ENCODE data around the gene CCDC197. TPM values are rescaled to one million over a fixed set of nuclear protein-coding genes. Genes with fewer than 3 reads are reported as not detected.

The CCDC197 gene
- total RNA-seq, result not detected

DNA sequence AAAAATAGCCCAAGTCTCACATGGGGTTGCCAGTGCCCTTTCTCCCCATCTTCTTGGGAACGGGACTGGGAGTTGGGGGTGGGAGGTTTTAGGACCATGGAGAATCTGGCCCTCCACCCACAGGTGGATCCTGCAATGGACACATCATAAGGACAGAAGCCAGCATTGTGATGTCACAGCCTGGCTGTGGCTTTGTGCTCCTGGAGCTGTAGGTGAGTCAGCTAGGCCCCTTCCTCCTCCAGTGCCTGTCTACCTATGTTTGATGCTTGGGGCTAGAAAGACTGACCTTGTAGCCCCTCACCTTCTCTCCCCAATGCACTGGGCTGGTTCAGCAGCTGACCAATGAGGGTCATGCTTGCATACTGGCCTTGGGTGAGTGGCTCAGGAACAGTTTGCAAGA lies at the start of gene CCDC197:
TSS of gene CCDC197 (plus strand) at position 220 of the 400 bp plus-strand sequence. CDS start 831 bp downstream, outside the sequence.
- intact Hi-C loops (cut with micrococcal nuclease), result no loop called here
- H3K27ac Mint-ChIP-seq, result peak within 1 kb of the TSS; percentile 25
- no peak within 1 kb of the TSS for H3K4me3 Mint-ChIP-seq
- ChIA-PET POLR2A (interaction anchor here (0.6 to 3.8 kb wide), 4 partner anchors 14 to 57 kb away, joined by 3 to 19 read pairs (median 4); no protein-coding TSS in a partner anchor), CTCF (interaction anchor here (1.3 to 17.5 kb wide), 4 partner anchors 27 to 57 kb away, joined by 3 to 437 read pairs (median 30); no protein-coding TSS in a partner anchor)
- ATAC-seq (peak; percentile 28), DNase-seq (peak; percentile 55)
- TF ChIP-seq, protein P1, sequence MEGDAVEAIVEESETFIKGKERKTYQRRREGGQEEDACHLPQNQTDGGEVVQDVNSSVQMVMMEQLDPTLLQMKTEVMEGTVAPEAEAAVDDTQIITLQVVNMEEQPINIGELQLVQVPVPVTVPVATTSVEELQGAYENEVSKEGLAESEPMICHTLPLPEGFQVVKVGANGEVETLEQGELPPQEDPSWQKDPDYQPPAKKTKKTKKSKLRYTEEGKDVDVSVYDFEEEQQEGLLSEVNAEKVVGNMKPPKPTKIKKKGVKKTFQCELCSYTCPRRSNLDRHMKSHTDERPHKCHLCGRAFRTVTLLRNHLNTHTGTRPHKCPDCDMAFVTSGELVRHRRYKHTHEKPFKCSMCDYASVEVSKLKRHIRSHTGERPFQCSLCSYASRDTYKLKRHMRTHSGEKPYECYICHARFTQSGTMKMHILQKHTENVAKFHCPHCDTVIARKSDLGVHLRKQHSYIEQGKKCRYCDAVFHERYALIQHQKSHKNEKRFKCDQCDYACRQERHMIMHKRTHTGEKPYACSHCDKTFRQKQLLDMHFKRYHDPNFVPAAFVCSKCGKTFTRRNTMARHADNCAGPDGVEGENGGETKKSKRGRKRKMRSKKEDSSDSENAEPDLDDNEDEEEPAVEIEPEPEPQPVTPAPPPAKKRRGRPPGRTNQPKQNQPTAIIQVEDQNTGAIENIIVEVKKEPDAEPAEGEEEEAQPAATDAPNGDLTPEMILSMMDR (IDR thresholded peaks at IDR 0.05), result no peak
- no peaks in the 10 kb centered on the region for H3K9me3 Mint-ChIP-seq
- H3K4me1 Mint-ChIP-seq (ENCODE audit: low read depth), result peaks cover 38% of the 10 kb centered on the region
- H3K36me3 Mint-ChIP-seq (ENCODE audit: low read depth), result no peaks in the 10 kb centered on the region
- H3K27me3 Mint-ChIP-seq, result peaks cover 2% of the 10 kb centered on the region

DNA sequence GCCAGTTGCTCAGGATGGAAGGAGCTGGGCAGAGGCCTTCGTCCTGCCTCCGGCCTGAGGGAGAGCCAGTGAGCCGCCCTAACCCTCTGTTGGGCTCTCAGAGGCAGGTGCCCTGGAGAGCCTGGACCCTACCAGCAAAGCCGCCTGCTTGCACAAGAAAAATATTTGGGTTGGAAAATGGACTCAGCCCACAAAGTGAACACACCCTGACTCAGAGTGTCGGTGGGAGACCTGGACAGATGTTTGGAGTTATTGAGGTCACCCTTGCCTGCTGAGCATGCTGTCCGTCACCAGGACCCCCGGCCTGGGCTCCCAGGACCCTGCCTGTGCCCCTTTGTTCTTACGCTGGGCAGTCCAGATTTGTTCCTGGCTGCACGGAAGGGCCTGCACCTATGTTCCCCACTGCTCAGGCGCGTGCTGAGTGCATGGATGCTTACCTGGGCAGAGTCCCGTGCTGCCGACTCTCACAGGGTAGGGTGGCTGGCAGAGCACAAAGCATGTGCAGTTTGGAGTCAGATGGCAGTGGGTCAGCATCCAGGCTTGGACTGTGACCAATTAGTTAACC lies 47.5 kb upstream of the CCDC197 start:
- POLR2A ChIA-PET, result interaction anchor here (1.5 to 2.4 kb wide), 3 partner anchors 9 to 11 kb away, joined by 6 read pairs; no protein-coding TSS in a partner anchor
- no peak overlapping the region for H3K4me3 Mint-ChIP-seq
- TF ChIP-seq, protein P1 (IDR thresholded peaks at IDR 0.05), result no peak
- no peaks in the 10 kb centered on the region for H3K9me3 Mint-ChIP-seq
- CTCF ChIA-PET, result interaction anchor here (0.9 to 3.1 kb wide), 4 partner anchors 10 to 187 kb away, joined by 3 to 37 read pairs (median 3); no protein-coding TSS in a partner anchor
- no peak overlapping the region for H3K27ac Mint-ChIP-seq
- ATAC-seq (no peak), DNase-seq (no peak)
- intact Hi-C loops (cut with micrococcal nuclease), result loop anchor here (10.0 kb wide), 1 partner anchor 185 kb away; no protein-coding TSS in a partner anchor
- peaks cover 35% of the 10 kb centered on the region for H3K4me1 Mint-ChIP-seq (ENCODE audit: low read depth)
- H3K36me3 Mint-ChIP-seq (ENCODE audit: low read depth), result peaks cover 4% of the 10 kb centered on the region
- no peaks in the 10 kb centered on the region for H3K27me3 Mint-ChIP-seq

DNA sequence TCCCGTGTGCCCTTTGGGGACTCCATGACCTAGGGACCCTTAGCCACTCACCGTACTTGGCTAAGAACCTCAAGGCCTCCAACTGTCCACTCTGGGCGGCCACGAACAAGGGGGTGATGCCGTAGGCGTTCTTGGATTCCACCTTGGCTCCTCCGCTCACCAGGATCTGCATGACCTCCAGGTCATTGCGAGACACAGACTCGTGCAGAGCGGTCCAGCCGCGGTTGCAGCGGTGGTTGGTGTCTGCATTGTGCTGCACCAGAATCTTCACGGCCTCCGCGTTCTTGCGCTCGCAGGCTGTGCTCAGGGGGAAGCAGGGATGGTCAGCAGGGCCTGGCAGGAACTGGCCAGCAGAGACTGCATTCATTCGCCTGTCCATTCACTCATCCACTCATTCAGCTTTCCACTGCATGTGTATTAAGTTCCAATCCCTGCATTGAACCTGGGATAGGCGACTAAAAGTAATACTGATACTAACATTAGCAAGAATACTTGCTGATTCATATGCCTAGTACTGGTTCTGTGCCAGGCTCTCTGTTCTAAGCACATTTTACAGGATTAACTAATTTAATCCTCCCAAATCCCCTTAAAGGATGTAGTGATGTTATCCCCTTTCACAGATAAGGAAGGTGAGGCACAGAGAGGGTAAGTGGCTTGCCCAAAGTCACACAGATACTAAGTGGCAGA lies 46.0 kb upstream of the CCDC197 start:
- intact Hi-C loops (cut with micrococcal nuclease), result loop anchor here (10.0 kb wide), 1 partner anchor 184 kb away; no protein-coding TSS in a partner anchor
- H3K4me1 Mint-ChIP-seq (ENCODE audit: low read depth), result peaks cover 50% of the 10 kb centered on the region
- H3K9me3 Mint-ChIP-seq, result no peaks in the 10 kb centered on the region
- TF ChIP-seq, protein P1 (IDR thresholded peaks at IDR 0.05), result no peak
- no peak for DNase-seq
- ChIA-PET POLR2A (interaction anchor here (1.0 to 2.4 kb wide), 5 partner anchors 9 to 50 kb away, joined by 3 to 7 read pairs (median 6); no protein-coding TSS in a partner anchor), CTCF (interaction anchor here (1.1 to 4.0 kb wide), 10 partner anchors 11 to 186 kb away, joined by 3 to 43 read pairs (median 7); partner anchors contain the start of gene CCDC197)
- peaks cover 4% of the 10 kb centered on the region for H3K36me3 Mint-ChIP-seq (ENCODE audit: low read depth)
- no peaks in the 10 kb centered on the region for H3K27me3 Mint-ChIP-seq
- H3K27ac Mint-ChIP-seq, result no peak overlapping the region
- H3K4me3 Mint-ChIP-seq, result no peak overlapping the region
- ATAC-seq, result no peak

DNA sequence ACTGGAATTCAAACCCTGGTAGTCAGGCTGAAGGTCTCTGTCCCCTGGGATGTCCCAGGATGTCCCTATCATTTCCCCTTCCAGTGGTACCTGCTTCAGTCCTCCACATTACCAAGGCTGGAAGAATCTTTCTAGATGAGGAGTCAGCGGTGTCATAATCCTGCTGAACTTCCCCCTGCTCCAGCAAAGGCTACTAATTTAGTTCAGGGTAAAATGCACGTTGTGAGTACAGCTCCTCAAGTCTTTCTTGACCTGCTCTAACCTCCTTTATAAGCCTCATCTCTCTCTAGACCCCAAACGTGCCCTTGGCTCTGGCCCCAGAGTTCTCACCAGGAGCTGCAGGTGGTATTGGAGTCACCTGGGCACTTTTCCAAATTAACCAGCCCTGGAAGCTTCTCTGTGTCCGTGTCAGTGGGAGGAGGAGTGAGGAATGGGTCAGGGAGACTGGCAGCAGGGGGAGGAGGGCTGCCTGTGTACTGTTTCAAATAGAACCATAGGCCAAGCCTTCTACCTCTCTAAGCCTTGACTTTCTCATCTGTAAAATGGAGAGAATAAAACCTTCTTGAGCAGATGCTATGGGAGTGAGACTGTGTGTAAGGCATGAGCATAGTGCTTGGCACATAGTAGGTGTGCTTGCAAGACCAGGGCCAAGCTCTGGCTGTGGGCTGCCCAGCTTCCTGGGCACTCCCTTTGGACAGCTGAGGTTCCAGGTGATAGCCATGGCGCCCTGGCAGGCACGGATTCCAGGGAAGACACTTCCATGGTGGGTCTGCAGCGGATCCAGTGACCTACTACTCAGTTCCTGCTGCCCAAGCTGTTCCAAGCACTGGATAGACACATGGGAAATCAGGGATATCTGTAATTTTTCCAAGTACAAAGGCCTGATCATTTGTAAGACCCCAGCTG lies 45.2 kb upstream of the CCDC197 start:
- CTCF ChIA-PET, result interaction anchor here (1.1 to 4.0 kb wide), 9 partner anchors 12 to 185 kb away, joined by 3 to 43 read pairs (median 7); partner anchors contain the start of gene CCDC197
- TF ChIP-seq, protein P1 (IDR thresholded peaks at IDR 0.05), result no peak
- Mint-ChIP-seq H3K9me3 (no peaks in the 10 kb centered on the region), H3K27me3 (no peaks in the 10 kb centered on the region), H3K27ac (no peak overlapping the region), H3K4me1 (ENCODE audit: low read depth) (peaks cover 56% of the 10 kb centered on the region), H3K36me3 (ENCODE audit: low read depth) (peaks cover 4% of the 10 kb centered on the region), H3K4me3 (no peak overlapping the region)
- no peak for ATAC-seq
- DNase-seq, result no peak
- intact Hi-C loops (cut with micrococcal nuclease), result loop anchor here (10.0 kb wide), 1 partner anchor 183 kb away; no protein-coding TSS in a partner anchor
- POLR2A ChIA-PET, result interaction anchor here (0.7 to 2.4 kb wide), 7 partner anchors 9 to 21 kb away, joined by 3 to 7 read pairs (median 4); no protein-coding TSS in a partner anchor
